GM13977 (cell line): ENCODE results near the gene IRF2BP2.

Source experiments
- DNase-seq: peaks from one replicate; pipeline ENCODE4 v3.0.0; 2012; ENCODE audit warnings: low spot score
- in situ Hi-C: fragments of 300-500 bp; cut with MboI; formaldehyde crosslinking; loops from one replicate; pipeline ENCODE4 v1.12.0; 2022; ENCODE audit warnings: low sequenced_read_pairs, low pct_unique_long_range_greater_than_20kb, mixed read lengths, inconsistent platforms; ENCODE audit not compliant: unreplicated experiment
- TF ChIP-seq, protein P1 (sequence below): IDR thresholded peaks from 2 replicates; pipeline ENCODE4 v1.5.1; 2012; ENCODE audit warnings: mild to moderate bottlenecking, control low read depth; ENCODE audit not compliant: insufficient read depth; ENCODE audit errors: extremely low read depth, missing control alignments

The IRF2BP2 gene

DNA sequence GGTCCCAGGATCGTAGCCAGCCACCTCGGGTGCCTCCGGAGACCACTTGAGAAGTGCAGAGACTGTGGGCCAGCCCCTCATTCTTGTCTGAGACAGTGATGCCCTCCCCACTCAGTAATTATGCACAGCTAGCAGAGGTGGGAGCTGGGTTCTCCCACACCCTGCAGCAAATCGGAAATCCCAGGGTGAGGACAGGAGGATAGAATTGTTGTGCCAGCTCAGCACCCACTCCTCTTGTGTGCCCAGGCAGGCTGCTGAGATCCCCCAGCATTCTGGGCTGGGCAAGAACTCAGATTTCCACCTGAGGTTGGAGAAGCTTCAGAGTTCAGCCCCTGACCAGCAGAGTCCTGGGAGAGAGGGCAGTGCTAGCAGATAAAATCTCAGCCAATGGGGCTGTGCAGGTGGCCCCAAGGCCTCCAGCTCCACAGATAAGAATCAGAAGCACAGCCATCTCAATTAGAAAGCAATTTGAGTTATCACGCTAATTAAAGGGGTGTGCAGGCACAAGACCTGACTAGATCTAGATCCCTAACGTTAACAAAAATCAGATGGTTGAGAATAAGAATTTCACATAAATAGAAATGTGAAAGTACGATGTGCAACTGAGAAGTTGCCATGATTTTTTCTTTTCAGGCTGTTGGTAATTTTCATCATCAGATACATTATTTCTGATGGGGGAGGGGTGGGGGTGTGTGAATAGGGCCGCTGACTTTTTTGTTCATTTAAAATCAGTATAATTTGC lies 45.5 kb upstream of the IRF2BP2 start:
- TF ChIP-seq, protein P1, sequence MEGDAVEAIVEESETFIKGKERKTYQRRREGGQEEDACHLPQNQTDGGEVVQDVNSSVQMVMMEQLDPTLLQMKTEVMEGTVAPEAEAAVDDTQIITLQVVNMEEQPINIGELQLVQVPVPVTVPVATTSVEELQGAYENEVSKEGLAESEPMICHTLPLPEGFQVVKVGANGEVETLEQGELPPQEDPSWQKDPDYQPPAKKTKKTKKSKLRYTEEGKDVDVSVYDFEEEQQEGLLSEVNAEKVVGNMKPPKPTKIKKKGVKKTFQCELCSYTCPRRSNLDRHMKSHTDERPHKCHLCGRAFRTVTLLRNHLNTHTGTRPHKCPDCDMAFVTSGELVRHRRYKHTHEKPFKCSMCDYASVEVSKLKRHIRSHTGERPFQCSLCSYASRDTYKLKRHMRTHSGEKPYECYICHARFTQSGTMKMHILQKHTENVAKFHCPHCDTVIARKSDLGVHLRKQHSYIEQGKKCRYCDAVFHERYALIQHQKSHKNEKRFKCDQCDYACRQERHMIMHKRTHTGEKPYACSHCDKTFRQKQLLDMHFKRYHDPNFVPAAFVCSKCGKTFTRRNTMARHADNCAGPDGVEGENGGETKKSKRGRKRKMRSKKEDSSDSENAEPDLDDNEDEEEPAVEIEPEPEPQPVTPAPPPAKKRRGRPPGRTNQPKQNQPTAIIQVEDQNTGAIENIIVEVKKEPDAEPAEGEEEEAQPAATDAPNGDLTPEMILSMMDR: no peak
- no peak for DNase-seq
- in situ Hi-C loops: no loop called here

DNA sequence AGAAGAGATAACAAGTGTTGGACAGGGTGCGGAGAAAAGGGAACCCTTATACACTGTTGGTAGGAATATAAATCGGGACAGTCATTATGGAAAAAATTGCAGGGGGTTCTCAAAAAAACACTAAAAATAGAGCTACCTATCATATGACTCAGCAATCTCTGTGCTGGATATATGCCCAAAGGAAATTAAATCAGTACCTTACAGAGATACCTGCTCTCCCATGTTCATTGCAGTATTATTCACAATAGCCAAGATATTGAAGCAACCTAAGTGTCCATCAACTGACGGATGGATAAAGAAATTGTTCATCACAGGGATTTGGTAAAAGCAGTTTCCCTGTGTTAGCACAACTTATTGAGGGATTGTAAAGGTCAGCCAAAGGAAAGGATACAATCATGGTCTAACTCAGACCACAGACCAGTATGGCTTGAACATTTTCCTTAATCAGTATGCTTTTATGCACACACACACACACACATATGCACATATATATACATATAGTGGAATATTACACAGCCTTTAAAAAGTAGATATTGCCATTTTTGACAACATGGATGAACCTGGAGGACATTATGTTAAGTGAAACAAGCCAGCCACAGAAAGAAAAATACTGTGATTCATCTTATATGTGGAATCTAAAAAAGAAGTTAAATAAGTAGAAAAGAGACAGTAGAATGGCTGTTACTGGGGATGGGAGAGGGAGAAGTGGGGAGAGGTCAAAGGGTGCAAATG lies 44.2 kb upstream of the IRF2BP2 start:
- TF ChIP-seq, protein P1: no peak
- in situ Hi-C loops: no loop called here
- no peak for DNase-seq

DNA sequence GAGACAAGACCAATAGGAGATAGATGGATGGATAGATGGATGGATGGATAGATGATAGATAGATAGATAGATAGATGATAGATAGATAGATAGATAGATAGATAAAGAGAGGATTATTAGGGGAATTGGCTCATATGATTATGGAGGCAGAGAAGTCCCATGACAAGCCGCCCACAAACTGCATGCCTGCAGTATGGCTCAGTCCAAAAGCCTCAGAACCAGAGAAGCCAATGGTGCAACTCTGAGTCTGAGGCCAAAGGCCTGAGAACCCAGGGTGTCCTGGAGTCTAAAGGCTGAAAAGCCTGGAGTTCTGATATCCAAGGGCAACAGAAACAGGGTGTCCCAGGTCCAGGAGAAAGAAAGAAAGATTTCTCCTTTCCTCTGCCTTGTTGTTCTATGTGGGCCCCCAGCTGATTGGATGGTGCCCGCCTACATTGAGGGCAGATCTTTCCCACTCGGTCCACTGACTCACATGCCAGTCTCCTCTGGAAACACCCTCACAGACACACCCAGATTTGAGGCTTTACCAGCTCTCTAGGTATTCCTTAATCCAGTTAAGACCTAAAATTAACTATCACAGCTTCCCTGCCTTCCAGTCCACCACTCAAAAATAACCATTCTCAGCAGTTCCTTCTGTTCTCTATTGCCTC lies 39.6 kb upstream of the IRF2BP2 start:
- no peak for DNase-seq
- in situ Hi-C loops: no loop called here
- TF ChIP-seq, protein P1: no peak

DNA sequence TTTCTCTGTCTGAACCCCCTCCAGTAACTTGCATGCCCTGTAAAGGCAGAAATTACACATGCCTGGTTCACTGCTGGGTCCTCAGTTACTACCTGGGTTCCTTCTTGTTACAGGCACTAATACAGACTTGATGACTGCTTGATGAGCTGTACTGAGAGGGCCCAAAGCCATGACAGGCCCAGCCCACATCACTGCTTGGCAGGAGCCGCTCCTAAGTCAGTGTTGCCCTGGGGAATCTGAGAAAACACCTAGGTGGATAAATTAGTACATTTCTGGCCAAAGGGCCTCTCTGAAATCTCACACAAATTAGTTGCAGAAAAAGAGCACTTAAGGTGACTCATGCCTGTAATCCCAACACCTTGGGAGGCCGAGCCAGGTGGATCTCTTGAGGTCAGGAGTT lies 37.8 kb upstream of the IRF2BP2 start:
- DNase-seq: no peak

DNA sequence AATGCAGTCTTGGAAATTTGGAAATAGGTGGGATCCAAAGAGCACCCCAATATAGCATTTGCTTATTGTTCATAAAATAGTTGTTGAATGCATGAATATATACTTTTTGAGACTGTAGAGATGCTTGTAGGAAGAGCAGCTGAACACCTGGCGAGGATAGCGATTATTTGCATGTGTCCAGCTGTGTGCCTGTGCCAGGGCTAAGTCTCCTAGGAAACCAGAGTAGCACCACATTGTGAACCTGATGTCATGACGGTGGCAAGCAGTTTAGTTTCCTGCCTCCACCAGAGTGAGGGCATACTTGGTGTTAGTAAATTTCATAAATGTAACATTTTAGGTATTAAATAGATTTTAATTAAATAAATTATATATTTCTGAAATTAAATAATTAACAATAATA lies 37.3 kb upstream of the IRF2BP2 start:
- in situ Hi-C loops: no loop called here
- DNase-seq: no peak
- TF ChIP-seq, protein P1: no peak

More for the DNA sequence above, 37.8 kb upstream of the IRF2BP2 start:
- in situ Hi-C loops: no loop called here
- TF ChIP-seq, protein P1: no peak

DNA sequence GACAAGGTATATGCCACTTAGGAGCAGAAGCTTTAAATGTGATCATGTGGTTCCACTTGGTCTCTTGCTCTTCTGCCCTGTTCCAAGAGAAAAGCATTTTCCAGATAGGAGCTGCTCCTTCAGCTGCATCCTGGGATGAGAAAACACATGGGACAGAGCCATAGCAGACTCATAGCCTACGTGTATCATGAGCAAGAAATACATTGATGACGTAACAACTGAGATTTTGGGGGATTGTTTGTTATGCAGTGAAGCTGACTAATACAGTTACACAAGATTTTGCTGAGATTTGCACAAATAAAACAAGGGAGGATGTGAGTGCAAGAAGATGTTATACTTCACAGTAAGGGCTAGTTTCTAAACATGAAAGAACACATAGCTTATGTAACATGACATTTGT lies 36.0 kb upstream of the IRF2BP2 start:
- in situ Hi-C loops: no loop called here
- no peak for DNase-seq
- TF ChIP-seq, protein P1: no peak
